Hepatic stellate cell (primary cell): Measurements from ENCODE around the gene AMHR2.
A peak's percentile ranks its signal among the peaks of the same experiment; 100 is the strongest.
"Not testable (repeated sequence)": the region's sequence is repeated elsewhere in the genome, so short reads cannot be mapped to it uniquely, and the experiment has no call there.

Experiments
- DNase-seq: peaks from one replicate; pipeline ENCODE4 v3.0.0; 2011; ENCODE audit warnings: low spot score

The AMHR2 gene

GRCh38 chr12:53423597-53423996 is at the start of gene AMHR2:
Gene AMHR2, plus strand, starts transcription at chr12:53423855. Its CDS starts 80 bp downstream, at chr12:53423935.
- DNase-seq: no peak

GRCh38 chr12:53374277-53374676 is 49.4 kb upstream of the AMHR2 start:
- not testable (repeated sequence) for DNase-seq

- DNase-seq: no peak
Measured at GRCh38 chr12:53376747-53377146, 46.9 kb upstream of the AMHR2 start.

- no peak for DNase-seq
Measured at GRCh38 chr12:53378222-53378621, 45.4 kb upstream of the AMHR2 start.

GRCh38 chr12:53378724-53379388 is 44.8 kb upstream of the AMHR2 start:
- DNase-seq: no peak

GRCh38 chr12:53379389-53380103 is 44.1 kb upstream of the AMHR2 start:
- peak; percentile 97 for DNase-seq

GRCh38 chr12:53380104-53380793 is 43.4 kb upstream of the AMHR2 start, which contains the start of gene SP1:
Gene SP1, plus strand, starts transcription at chr12:53380176. Its CDS starts 116 bp downstream, at chr12:53380292.
- peak; percentile 86 for DNase-seq

GRCh38 chr12:53380794-53381730 is 42.6 kb upstream of the AMHR2 start:
- no peak for DNase-seq

- DNase-seq: no peak
Measured at GRCh38 chr12:53381731-53382630, 41.7 kb upstream of the AMHR2 start.

GRCh38 chr12:53383258-53383657 is 40.4 kb upstream of the AMHR2 start:
- no peak for DNase-seq

- DNase-seq: not testable (repeated sequence)
Measured at GRCh38 chr12:53386381-53386780, 37.3 kb upstream of the AMHR2 start.

- no peak for DNase-seq
Measured at GRCh38 chr12:53388932-53389331, 34.7 kb upstream of the AMHR2 start.

GRCh38 chr12:53389702-53390101 is 34.0 kb upstream of the AMHR2 start:
- DNase-seq: no peak

GRCh38 chr12:53391724-53392123 is 31.9 kb upstream of the AMHR2 start:
- no peak for DNase-seq

- DNase-seq: no peak
Measured at GRCh38 chr12:53399896-53400295, 23.8 kb upstream of the AMHR2 start.

GRCh38 chr12:53402351-53402750 is 21.3 kb upstream of the AMHR2 start:
- not testable (repeated sequence) for DNase-seq

- no peak for DNase-seq
Measured at GRCh38 chr12:53402871-53403270, 20.8 kb upstream of the AMHR2 start.

GRCh38 chr12:53410951-53411350 is 12.7 kb upstream of the AMHR2 start:
- no peak for DNase-seq

- DNase-seq: peak; percentile 41
Measured at GRCh38 chr12:53413485-53414204, 10.0 kb upstream of the AMHR2 start.
